Measurements from ENCODE around the gene SPTLC2.
"Not testable (repeated sequence)": the region's sequence is repeated elsewhere in the genome, so short reads cannot be mapped to it uniquely, and the experiment has no call there.

SPTLC2 gene
- 38.2 to 99.3 (median 83.2) reads per million in 3 experiments for total RNA-seq

DNA sequence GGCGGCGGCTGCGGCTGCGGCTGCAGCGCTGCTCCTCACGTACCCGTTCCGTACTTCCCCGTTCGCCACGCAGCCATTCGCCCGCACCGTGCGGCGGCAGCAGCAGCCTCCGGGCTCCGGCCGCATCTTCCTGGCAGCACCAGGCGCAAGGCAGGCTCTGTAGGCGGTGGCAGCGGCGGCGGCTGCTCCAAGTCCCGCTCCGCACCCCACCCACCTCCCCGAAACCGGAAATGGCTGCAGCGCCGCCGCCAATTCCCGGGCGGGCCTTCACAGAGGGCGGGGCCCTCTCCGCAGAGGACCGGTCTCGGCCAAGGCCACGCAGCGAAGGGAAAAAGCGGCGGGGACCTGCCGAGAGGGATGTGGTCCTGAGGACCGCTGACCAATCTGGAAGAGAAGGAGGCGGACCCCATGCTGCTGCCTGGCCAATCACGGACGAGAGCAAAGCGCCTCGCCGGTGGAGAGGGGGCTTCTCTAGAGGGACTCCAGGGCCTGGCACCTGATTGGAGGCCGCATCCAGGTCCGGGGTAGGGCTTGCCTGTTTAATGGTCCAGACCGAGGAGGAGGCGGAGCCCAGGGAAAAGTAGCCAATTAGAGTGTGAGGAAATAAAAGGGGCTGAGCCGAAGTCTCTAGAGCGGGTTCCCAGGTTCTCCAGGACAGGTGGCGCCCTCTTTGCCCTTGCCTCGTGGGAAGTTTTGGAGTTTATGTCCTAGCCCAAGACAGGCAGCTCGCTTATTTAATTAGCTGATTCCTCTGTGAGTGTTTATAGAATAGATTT lies at the start of gene SPTLC2:
TSS of gene SPTLC2 (minus strand) at position 184 of the 776 bp plus-strand sequence. CDS start at position 126, 58 bp downstream.
- peak; percentile 97 for DNase-seq

DNA sequence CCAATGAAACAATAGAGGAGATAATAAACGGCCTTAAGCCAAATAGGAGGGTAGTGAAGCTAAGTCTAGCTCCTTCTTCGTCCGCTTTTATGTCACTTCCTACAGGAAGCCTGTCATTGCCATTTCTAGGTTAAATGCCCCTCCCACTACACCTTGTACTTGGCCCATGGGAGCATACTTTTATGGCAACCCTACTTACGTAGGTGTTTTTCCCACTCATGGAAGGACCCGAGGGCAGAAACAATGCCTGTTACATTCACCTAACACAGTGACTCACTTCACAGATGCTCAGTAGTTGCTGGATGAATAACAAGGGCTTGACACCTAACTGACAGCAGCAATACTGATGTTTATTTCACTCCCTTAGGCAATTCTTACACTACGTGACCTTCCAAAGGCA lies 46.9 kb upstream of the SPTLC2 start:
- no peak for DNase-seq

DNA sequence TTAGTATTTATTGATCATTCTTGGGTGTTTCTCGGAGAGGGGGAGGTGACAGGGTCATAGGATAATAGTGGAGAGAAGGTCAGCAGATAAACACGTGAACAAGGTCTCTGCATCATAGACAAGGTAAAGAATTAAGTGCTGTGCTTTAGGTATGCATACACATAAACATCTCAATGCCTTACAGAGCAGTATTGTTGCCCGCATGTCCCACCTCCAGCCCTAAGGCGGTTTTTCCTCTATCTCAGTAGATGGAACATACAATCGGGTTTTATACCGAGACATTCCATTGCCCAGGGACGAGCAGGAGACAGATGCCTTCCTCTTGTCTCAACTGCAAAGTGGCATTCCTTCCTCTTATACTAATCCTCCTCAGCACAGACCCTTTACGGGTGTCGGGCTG lies 45.1 kb upstream of the SPTLC2 start:
- DNase-seq, result not testable (repeated sequence)

GRCh38 chr14:77660754-77661153 lies 44.3 kb upstream of the SPTLC2 start:
- DNase-seq, result no peak

DNA sequence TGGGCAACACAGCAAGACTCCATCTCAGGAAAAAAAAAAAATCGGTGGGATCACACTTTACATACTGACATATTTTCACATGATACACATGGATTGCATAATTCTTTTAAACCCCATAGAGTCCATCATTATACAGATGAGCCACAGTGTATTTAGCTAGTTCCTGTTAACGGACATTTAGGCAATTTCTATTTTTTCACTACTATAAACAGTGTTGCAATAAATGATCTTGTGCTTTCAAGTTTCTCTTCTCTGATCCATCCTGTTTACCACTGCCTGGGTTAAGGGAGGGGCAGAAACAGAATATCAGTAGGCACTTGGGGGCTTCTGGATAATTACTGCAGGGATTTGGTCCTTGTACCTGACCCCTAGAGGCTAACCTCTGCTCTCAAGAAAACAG lies 43.4 kb upstream of the SPTLC2 start:
- no peak for DNase-seq

- no peak for DNase-seq
Observed at GRCh38 chr14:77657280-77657679, 40.8 kb upstream of the SPTLC2 start.

GRCh38 chr14:77654001-77654441 lies 37.6 kb upstream of the SPTLC2 start:
- no peak for DNase-seq

GRCh38 chr14:77649326-77649725 lies 32.9 kb upstream of the SPTLC2 start:
- DNase-seq, result no peak

- DNase-seq, result no peak
Observed at GRCh38 chr14:77648520-77649200, 32.2 kb upstream of the SPTLC2 start.

DNA sequence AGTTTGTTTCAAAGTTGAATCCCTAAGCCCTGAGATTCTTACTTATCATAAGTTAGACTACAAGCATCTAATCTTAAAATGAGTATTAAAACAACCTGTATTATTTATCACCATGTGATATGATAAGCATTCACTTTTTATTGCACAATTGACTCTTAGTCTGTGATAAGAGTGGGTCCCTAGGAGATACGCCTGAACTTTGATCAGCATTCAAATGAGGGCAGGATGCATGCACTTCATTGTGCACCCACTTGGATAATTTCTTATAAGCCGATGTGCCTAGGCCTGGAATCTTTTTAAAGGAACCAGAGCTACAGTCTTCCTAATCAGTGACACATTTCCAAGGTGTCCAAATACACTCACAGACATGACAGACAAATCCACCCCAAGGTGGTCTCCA lies 31.4 kb upstream of the SPTLC2 start:
- no peak for DNase-seq

- DNase-seq, result no peak
Observed at GRCh38 chr14:77646907-77647306, 30.5 kb upstream of the SPTLC2 start.

DNA sequence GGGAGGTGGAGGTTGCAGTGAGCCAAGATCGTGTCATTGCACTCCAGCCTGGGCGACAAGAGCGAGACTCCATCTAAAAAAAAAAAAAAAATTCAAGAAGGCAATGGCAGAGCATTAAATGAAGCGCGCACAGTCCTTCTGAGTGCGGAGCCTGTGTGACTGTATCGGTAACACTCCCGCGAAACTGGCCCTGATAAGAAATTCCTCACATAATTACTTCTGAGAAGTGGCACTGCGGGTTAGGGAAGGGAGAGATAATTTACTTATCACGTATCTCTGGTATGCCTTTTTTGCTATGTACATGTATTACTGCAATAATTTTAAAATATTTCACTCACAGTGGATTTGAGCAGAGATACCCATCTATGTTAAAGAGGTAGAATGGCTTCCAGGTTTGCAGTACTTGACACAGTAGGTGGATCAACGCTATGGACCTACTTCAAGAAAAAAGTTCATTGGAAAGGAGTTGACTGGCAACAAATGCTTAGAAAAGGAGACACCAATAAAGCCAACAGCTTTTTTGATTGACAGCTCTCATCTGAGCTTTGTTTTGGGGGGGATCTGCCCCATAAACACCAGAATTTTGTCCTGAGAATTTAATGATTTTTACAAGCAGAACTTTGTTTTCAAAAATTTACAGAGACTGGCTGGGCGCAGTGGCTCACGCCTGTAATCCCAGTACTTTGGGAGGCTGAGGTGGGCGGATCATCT lies 29.2 kb upstream of the SPTLC2 start:
- no peak for DNase-seq

DNA sequence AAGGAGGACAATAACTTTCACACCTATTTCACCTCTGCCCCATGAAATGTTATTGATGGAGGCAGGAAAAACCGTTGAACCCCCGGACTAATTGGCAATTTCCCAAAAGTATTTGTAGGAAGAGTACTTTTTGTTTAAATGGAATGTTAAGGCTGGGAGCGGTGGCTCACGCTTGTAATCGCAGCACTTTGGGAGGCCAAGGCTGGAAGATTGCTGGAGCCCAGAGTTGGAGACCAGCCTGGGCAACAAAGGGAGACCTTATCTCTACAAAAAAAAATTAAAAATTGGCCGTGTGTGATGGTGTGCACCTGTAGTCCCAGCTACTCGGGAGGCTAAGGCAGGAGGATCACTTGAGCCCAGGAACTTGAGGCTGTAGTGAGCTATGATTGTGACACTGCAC lies 26.0 kb upstream of the SPTLC2 start:
- DNase-seq, result no peak

DNA sequence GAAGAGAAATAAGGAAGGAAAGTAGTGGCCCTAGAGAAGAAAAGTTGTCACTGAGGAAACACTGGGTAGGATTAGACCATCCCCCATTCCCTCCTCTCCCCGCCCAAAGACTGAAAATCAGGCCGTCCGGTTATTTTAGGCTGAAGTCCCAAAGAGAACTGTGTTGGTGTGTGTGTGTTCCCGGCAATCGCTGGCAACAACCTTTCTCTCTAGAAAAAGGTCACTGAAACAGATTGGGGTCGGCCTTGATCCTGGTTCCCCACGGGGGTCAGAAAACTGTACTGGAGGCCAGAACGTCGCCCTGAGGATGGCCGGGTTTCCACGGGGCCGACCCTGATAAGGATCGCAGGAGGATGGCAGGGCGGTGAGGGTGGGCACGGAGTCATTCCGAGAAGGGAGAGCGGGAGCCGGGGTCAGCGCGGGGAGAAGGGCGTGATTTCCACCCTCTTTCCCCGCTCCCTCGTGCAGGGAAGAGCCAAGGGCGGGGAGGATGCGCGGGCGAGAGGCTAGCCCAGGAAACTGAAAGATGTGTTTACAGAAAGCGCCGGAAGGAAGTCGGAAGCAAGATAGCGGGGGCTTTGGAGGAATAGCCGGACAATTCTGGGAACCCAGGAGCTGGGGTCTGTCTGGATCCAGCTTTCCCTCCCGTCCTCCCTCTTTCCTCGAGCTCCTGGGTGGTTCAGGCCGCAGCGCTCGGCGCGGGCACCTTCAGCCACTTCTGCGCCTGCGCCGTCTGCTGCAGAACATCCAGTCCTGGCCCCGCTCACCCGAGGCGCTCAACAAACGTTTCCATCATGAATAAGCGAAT lies 25.3 kb upstream of the SPTLC2 start:
- peak; percentile 52 for DNase-seq

DNA sequence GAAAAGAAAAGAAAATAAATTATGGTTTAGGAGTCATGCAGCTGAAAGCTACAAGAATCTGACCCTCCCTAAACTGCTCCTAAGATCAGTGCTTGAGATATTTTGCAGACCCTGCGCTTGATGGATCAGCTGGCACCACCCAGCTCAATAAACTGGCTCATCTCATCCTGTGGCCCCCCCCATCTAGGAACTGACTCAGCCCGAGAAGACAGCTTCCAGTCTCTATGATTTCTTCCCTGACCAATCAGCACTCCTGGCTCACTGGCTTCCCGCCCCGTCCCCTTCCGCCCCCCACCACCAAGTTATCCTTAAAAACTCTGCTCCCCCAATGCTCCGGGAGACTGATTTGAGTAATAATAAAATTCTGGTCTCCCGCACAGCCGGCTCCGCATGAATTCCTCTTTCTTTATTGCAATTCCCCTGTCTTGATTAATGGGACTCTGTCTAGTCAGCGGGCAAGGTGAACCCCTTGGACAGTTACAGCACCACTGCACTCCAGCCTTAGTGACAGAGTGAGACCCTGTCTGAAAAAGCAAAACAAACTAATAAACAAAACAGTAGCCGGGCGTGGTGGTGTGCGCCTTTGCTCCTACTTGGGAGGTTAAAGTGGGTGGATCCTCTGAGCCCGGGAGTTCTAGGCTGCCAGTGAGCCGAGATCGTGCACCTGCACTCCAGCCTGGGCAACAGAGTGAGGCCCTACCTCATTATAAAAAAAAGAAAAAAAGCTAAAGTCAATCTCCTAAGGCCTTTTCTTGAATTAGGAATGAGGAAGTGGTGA lies 24.5 kb upstream of the SPTLC2 start:
- DNase-seq, result no peak

GRCh38 chr14:77638771-77639171 lies 22.3 kb upstream of the SPTLC2 start:
- DNase-seq, result no peak

DNA sequence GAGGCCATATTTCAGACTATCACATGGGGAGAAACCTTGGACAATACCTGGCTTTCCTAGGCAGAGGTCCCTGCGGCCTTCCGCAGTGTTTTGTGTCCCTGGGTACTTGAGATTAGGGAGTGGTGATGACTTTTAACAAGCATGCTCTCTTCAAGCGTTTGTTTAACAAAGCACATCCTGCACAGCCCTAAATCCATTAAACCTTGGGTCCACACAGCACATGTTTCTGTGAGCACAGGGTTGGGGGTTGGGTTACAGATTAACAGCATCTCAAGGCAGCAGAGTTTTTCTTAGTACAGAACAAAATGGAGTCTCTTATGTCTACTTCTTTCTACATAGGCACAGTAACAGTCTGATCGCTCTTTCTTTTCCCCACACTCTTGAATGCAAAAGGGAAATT lies 19.4 kb upstream of the SPTLC2 start:
- not testable (repeated sequence) for DNase-seq

GRCh38 chr14:77635466-77635865 lies 19.0 kb upstream of the SPTLC2 start:
- not testable (repeated sequence) for DNase-seq

DNA sequence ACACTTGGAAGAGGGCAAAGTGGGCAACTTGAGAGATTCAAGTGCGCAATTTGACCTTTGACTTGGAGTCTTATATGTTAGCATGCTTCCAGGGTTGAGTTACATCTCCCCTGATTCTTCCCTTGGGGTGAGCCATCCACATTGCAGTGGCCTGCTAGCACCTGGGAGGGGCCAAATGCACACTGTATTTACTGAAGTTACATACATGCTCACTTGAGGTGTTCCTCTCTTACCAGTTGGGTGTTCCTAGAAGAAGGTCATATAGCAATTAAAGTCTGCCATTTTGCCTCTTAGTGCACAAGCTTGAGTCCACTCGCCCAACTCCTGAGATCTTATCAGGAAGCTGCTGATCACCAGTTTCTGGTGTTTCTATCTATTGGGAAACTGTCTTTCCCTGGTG lies 13.7 kb upstream of the SPTLC2 start:
- DNase-seq, result no peak

- no peak for DNase-seq
Observed at GRCh38 chr14:77625360-77625759, 8.9 kb upstream of the SPTLC2 start.

GRCh38 chr14:77623201-77623600 lies 6.8 kb upstream of the SPTLC2 start:
- no peak for DNase-seq

Measured in central memory CD4-positive, alpha-beta T cell (primary cell).